K562 (cell line): Measurements from ENCODE around the gene PLA2G4F. TPM values are rescaled to one million over a fixed set of nuclear protein-coding genes. Genes with fewer than 3 reads are reported as not detected.

Experiments
- ATAC-seq: fragments of 200-7000 bp; cut with Tn5 transposase; 3 replicates; pipeline ENCODE4 v1.9.1; 2020; ENCODE audit warnings: moderate library complexity
- BruUV-seq: library from RNA; stranded (reverse); fragments of 400-500 nt; replicated peaks from 2 replicates; lab custom pipeline; 2021; lab: Mats Ljungman, UMichigan
- CTCF ChIA-PET: fragments of 300-600 bp; formaldehyde crosslinking; extraction: SDS; loops from one replicate; lab custom pipeline; 2021; ENCODE audit warnings: low intra/inter-chr PET ratio; lab: Yijun Ruan, JAX
- POLR2A ChIA-PET: fragments of 300-600, 350-650 bp; sonication (Branson Sonifier 250); formaldehyde crosslinking; extraction: SDS; loops from one replicate; lab custom pipeline; 2021; ENCODE audit warnings: antibody characterized with exemption, inconsistent platforms; lab: Yijun Ruan, JAX
- DNase-seq, 4 experiments: peaks; one replicate each; pipeline versions ENCODE4 v3.0.0 to v3.0.0-alpha.2; 2011 to 2018; ENCODE audit warnings: low spot score in 3 of 4, mixed read lengths in 3 of 4; ENCODE audit errors: extremely low read depth in 1 of 4
- FAIRE-seq: peaks from 2 replicates; lab custom pipeline; 2011; peaks lifted over from hg19 to GRCh38; lab: Jason Lieb, UNC
- H2AFZ ChIP-seq: 2 replicates; pipeline ENCODE4 v1.6.0; 2011; ENCODE audit warnings: low read depth, low read length, control low read depth, inconsistent platforms
- H3K27ac ChIP-seq: fragments of 200-600 bp; 3 replicates; pipeline ENCODE4 v1.8.0; 2011; ENCODE audit warnings: low read depth, mild to moderate bottlenecking, control low read depth, inconsistent platforms, low read length, moderate library complexity, mixed read lengths; ENCODE audit errors: extremely low read depth
- H3K27me3 ChIP-seq, 2 experiments: fragments of 300-600 bp in 1 of 2; 2 replicates in 1 of 2; 3 replicates in 1 of 2; pipeline versions ENCODE4 v1.6.0 to v1.8.0; 2011; ENCODE audit warnings: inconsistent platforms in 2 of 2, low read length in 2 of 2, mild to moderate bottlenecking in 1 of 2, mixed read lengths in 1 of 2, moderate library complexity in 1 of 2; ENCODE audit not compliant: control insufficient read depth in 2 of 2, insufficient read depth in 2 of 2
- H3K36me3 ChIP-seq: fragments of 300-600 bp; 3 replicates; pipeline ENCODE4 v1.8.0; 2011; ENCODE audit warnings: mild to moderate bottlenecking, low read length, inconsistent platforms; ENCODE audit not compliant: control insufficient read depth, insufficient read depth
- H3K4me1 ChIP-seq, 2 experiments: fragments of 200-600 bp in 1 of 2; replicated peaks in 1 of 2; 2 replicates in 1 of 2; 3 replicates in 1 of 2; pipeline versions ENCODE4 v1.5.1 to v1.8.0; 2011; ENCODE audit warnings: inconsistent platforms in 2 of 2, low read length in 2 of 2, mild to moderate bottlenecking in 1 of 2, mixed read lengths in 1 of 2, moderate library complexity in 1 of 2; ENCODE audit not compliant: control insufficient read depth in 2 of 2, insufficient read depth in 2 of 2
- H3K4me2 ChIP-seq: 2 replicates; pipeline ENCODE4 v1.6.1; 2011; ENCODE audit warnings: low read length, control low read depth, inconsistent platforms, mixed read lengths; ENCODE audit not compliant: insufficient read depth
- H3K4me3 ChIP-seq: fragments of 200-600 bp; sonication (generic), shearing (Covaris generic); 2 replicates; pipeline ENCODE4 v1.5.1; 2016; ENCODE audit warnings: control low read depth, inconsistent platforms
- H3K79me2 ChIP-seq: fragments of 200-600 bp; 3 replicates; pipeline ENCODE4 v1.8.0; 2011; ENCODE audit warnings: low read length, inconsistent platforms; ENCODE audit not compliant: control insufficient read depth, insufficient read depth
- H3K9ac ChIP-seq, 2 experiments: 2 replicates each; pipeline versions ENCODE4 v1.6.0 to v1.6.1; 2011; ENCODE audit warnings: low read depth in 2 of 2, low read length in 2 of 2, control low read depth in 1 of 2, inconsistent platforms in 1 of 2, mild to moderate bottlenecking in 1 of 2, mixed read lengths in 1 of 2; ENCODE audit not compliant: insufficient read depth in 1 of 2
- H3K9me1 ChIP-seq: one replicate; pipeline ENCODE4 v1.6.0; 2011; ENCODE audit warnings: inconsistent platforms, mild to moderate bottlenecking, low read length, moderate library complexity; ENCODE audit not compliant: control insufficient read depth, insufficient read depth
- H3K9me3 ChIP-seq: replicated peaks from 2 replicates; pipeline ENCODE4 v1.5.1; 2011; ENCODE audit warnings: low read depth, low read length, inconsistent platforms; ENCODE audit not compliant: control insufficient read depth, insufficient read depth
- H4K20me1 ChIP-seq: replicated peaks from 2 replicates; pipeline ENCODE4 v1.6.1; 2011; ENCODE audit warnings: low read length, inconsistent platforms, mixed read lengths; ENCODE audit not compliant: control insufficient read depth, insufficient read depth
- CBFA2T2 ChIP-seq: fragments of 450-650 bp; conservative IDR thresholded peaks from 2 replicates; pipeline ENCODE4 v1.6.1; 2017; ENCODE audit warnings: mild to moderate bottlenecking
- CHD4 ChIP-seq: fragments of 200-600 bp; sonication (generic); IDR thresholded peaks from 3 replicates; pipeline ENCODE4 v1.6.1; 2012; ENCODE audit warnings: low read depth, mild to moderate bottlenecking, mixed read lengths, low read length, inconsistent platforms; ENCODE audit not compliant: insufficient read depth, insufficient replicate concordance, poor library complexity, severe bottlenecking
- HSF4 ChIP-seq: fragments of 250-450 bp; sonication (Bioruptor Pico); IDR thresholded peaks from 2 replicates; pipeline ENCODE4 v2.1.2; 2022; ENCODE audit warnings: mild to moderate bottlenecking, moderate library complexity, borderline replicate concordance
- WGBS: fragments of 100-300 bp; shearing (Covaris generic); methylation state at CpG from one replicate; pipeline ENCODE4 v1.1.6; 2016; ENCODE audit warnings: low coverage, mixed read lengths; ENCODE audit not compliant: insufficient coverage; ENCODE audit errors: missing lambda C conversion rate; 5-methylcytosine and 5-hydroxymethylcytosine counted together
- in situ Hi-C: fragments of 300-500 bp; cut with MboI; formaldehyde crosslinking; loops from 4 replicates; pipeline ENCODE4 v1.15.0; 2018; ENCODE audit warnings: inconsistent platforms, mixed read lengths
- intact Hi-C: fragments of 100-400 bp; cut with micrococcal nuclease; formaldehyde crosslinking; loops from 2 replicates; pipeline ENCODE4 v1.14.2; 2022
- polyA plus RNA-seq, 8 experiments: library from polyadenylated mRNA; depleted of rRNA in 4 of 8; stranded (reverse) in 5 of 8; unstranded in 3 of 8; fragments of >200 nt; fragmentation: Nextera tagmentation in 2 of 8; fragmentation: Illumina TruSeq in 1 of 8; extraction: Ambion mirVana in 2 of 8; extraction: Trizol in 1 of 8; gene quantifications; 2 replicates each; pipeline versions ENCODE4 v1.2.1 to v1.2.3, GENCODE V29; 2011 to 2014; ENCODE audit warnings: inconsistent platforms in 1 of 8, missing spikeins in 1 of 8
- total RNA-seq, 7 experiments: library from RNA; depleted of rRNA in 6 of 7; stranded (reverse); fragments of >200 nt in 6 of 7; fragmentation: Illumina TruSeq in 2 of 7; extraction: Trizol in 2 of 7; gene quantifications; 2 replicates each; pipeline versions ENCODE4 v1.2.1 to v1.2.3, GENCODE V29; 2011 to 2021; ENCODE audit warnings: low replicate concordance in 1 of 7
- TF ChIP-seq, protein P1 (sequence below): fragments of 450-650 bp; IDR thresholded peaks from 2 replicates; pipeline ENCODE4 v1.6.1; 2016; ENCODE audit warnings: mild to moderate bottlenecking

Gene PLA2G4F
- total and polyA plus RNA-seq, 9 of the 15 experiments (the other 6 are each of a cell fraction or from before 2014, with no cell fraction given) = 0.02 TPM; not detected in 8

DNA sequence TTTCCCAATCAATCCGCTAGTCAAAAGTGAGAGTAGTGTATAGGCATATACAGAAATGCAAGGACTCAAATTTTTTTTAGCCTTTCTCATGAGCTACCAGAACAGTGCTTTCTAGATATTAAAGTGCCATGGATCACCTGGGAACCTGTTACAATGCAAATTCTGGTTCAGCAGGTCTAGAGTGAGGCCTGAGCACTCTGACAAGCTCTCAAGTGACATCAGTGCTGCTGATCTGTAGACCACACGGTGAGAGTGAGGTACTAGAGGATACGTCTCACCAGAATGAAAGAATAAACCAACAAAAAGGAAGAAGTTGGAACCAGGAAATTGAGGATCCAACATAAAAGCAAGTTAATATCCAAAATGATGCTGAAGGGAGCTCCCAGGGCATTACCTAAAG lies 46.1 kb downstream of the PLA2G4F start:
- FAIRE-seq (no peak), DNase-seq (no peak), ATAC-seq (no peak)
- Histone ChIP-seq H3K4me3 (no peak overlapping the region), H3K27me3 (peaks cover 4 to 16% of the 10 kb centered on the region in 2 experiments; a peak in 3 of 5 replicates), H4K20me1 (no peaks in the 10 kb centered on the region), H2AFZ (no peak overlapping the region), H3K4me1 (no peaks in the 10 kb centered on the region), H3K4me2 (no peak overlapping the region), H3K27ac (no peak overlapping the region), H3K9me3 (no peaks in the 10 kb centered on the region), H3K36me3 (no peaks in the 10 kb centered on the region), H3K9me1 (no peaks in the 10 kb centered on the region), H3K9ac (no peak overlapping the region), H3K79me2 (no peaks in the 10 kb centered on the region)
- BruUV-seq = no TSS peak
- TF ChIP-seq HSF4 (CRISPR knock-in tag) = no peak
- no peak for TF ChIP-seq CHD4
- TF ChIP-seq CBFA2T2 = no peak
- TF ChIP-seq, protein P1, sequence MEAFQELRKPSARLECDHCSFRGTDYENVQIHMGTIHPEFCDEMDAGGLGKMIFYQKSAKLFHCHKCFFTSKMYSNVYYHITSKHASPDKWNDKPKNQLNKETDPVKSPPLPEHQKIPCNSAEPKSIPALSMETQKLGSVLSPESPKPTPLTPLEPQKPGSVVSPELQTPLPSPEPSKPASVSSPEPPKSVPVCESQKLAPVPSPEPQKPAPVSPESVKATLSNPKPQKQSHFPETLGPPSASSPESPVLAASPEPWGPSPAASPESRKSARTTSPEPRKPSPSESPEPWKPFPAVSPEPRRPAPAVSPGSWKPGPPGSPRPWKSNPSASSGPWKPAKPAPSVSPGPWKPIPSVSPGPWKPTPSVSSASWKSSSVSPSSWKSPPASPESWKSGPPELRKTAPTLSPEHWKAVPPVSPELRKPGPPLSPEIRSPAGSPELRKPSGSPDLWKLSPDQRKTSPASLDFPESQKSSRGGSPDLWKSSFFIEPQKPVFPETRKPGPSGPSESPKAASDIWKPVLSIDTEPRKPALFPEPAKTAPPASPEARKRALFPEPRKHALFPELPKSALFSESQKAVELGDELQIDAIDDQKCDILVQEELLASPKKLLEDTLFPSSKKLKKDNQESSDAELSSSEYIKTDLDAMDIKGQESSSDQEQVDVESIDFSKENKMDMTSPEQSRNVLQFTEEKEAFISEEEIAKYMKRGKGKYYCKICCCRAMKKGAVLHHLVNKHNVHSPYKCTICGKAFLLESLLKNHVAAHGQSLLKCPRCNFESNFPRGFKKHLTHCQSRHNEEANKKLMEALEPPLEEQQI = no peak
- in situ Hi-C loops = no loop called here
- 3% methylated on average over 3 of the region's 3 CpGs for WGBS
- CTCF ChIA-PET = no interaction called here
- POLR2A ChIA-PET = interaction anchor here (1.2 kb wide), 1 partner anchor 13 kb away, joined by 4 read pairs; no protein-coding TSS in a partner anchor
- intact Hi-C loops = no loop called here
